HepG2 (cell line): Measurements from ENCODE around the gene ZGRF1. TPM values are rescaled to one million over a fixed set of nuclear protein-coding genes. Genes with fewer than 3 reads are reported as not detected.
A peak's percentile ranks its signal among the peaks of the same experiment; 100 is the strongest.

Source experiments
- ATF1 ChIP-seq: IDR thresholded peaks from 2 replicates; pipeline ENCODE4 v1.6.1; 2016; ENCODE audit warnings: mild to moderate bottlenecking, control low read depth
- CREB1 ChIP-seq, 2 experiments: fragments of 450-650 bp in 1 of 2; IDR thresholded peaks; 2 replicates each; pipeline ENCODE4 v1.6.1; 2016 to 2017; ENCODE audit warnings: control low read depth in 1 of 2, mild to moderate bottlenecking in 1 of 2, missing compliant biosample characterization in 1 of 2, missing genetic modification characterization in 1 of 2
- ELF4 ChIP-seq: sonication (generic); formaldehyde crosslinking; IDR thresholded peaks from 2 replicates; pipeline ENCODE4 v1.5.0; 2020; ENCODE audit warnings: missing genetic modification reagents, mild to moderate bottlenecking, moderate library complexity, borderline replicate concordance
- GPBP1L1 ChIP-seq: sonication (generic); formaldehyde crosslinking; IDR thresholded peaks from 2 replicates; pipeline ENCODE4 v1.5.0; 2020; ENCODE audit warnings: mild to moderate bottlenecking, missing genetic modification reagents
- HDAC2 ChIP-seq: sonication (generic); formaldehyde crosslinking; IDR thresholded peaks from 2 replicates; pipeline ENCODE4 v1.4.0; 2020; ENCODE audit warnings: missing genetic modification reagents
- IRF2 ChIP-seq: IDR thresholded peaks from 2 replicates; pipeline ENCODE4 v1.6.1; 2018; ENCODE audit warnings: missing genetic modification reagents, missing compliant biosample characterization
- KDM6A ChIP-seq: IDR thresholded peaks from 2 replicates; pipeline ENCODE4 v1.6.1; 2016; ENCODE audit warnings: low read depth
- MIXL1 ChIP-seq: IDR thresholded peaks from 2 replicates; pipeline ENCODE4 v1.6.1; 2016
- NFATC3 ChIP-seq: sonication (generic); formaldehyde crosslinking; IDR thresholded peaks from 2 replicates; pipeline ENCODE4 v1.5.1; 2020; ENCODE audit warnings: mild to moderate bottlenecking, missing genetic modification reagents
- PCBP2 ChIP-seq: fragments of 200-400 bp; formaldehyde crosslinking; optimal IDR thresholded peaks from 2 replicates; pipeline ENCODE3; 2018; ENCODE audit warnings: low read length, low read depth; ENCODE audit not compliant: poor library complexity, severe bottlenecking
- PPARG ChIP-seq: conservative IDR thresholded peaks from 2 replicates; pipeline ENCODE4 v1.6.1; 2016; ENCODE audit warnings: missing biosample characterization, missing genetic modification reagents
- RBM39 ChIP-seq: fragments of 200-400 bp; formaldehyde crosslinking; IDR thresholded peaks from one replicate; pipeline ENCODE4 v1.6.1; 2018; ENCODE audit warnings: antibody characterized with exemption, mild to moderate bottlenecking, low read depth, low read length; ENCODE audit not compliant: poor library complexity, severe bottlenecking
- SIX4 ChIP-seq: sonication (generic); formaldehyde crosslinking; IDR thresholded peaks from 2 replicates; pipeline ENCODE4 v1.4.0; 2020; ENCODE audit warnings: missing genetic modification reagents
- TCF7L2 ChIP-seq: IDR thresholded peaks from 2 replicates; pipeline ENCODE4 v1.6.1; 2011; ENCODE audit warnings: mild to moderate bottlenecking, low read depth, low read length, moderate library complexity
- TEAD3 ChIP-seq: optimal IDR thresholded peaks from 2 replicates; pipeline ENCODE3; 2016; ENCODE audit warnings: borderline replicate concordance
- YEATS2 ChIP-seq: sonication (generic); formaldehyde crosslinking; IDR thresholded peaks from 2 replicates; pipeline ENCODE4 v1.4.0; 2020; ENCODE audit warnings: missing genetic modification reagents, borderline replicate concordance
- ZBTB21 ChIP-seq: sonication (generic); formaldehyde crosslinking; IDR thresholded peaks from 2 replicates; pipeline ENCODE4 v1.4.0; 2020; ENCODE audit warnings: missing genetic modification reagents
- ZNF772 ChIP-seq: sonication (generic); formaldehyde crosslinking; IDR thresholded peaks from 2 replicates; pipeline ENCODE4 v1.5.0; 2020; ENCODE audit warnings: mild to moderate bottlenecking, missing genetic modification reagents
- polyA plus RNA-seq, 8 experiments: library from polyadenylated mRNA; depleted of rRNA in 3 of 8; stranded (reverse) in 7 of 8; unstranded in 1 of 8; fragments of >200 nt; fragmentation: Illumina TruSeq in 4 of 8; extraction: Trizol in 4 of 8; gene quantifications; 2 replicates each; pipeline versions ENCODE4 v1.2.1 to v1.2.3, GENCODE V29; 2011 to 2016; ENCODE audit warnings: low read depth in 4 of 8, missing spikeins in 1 of 8, mixed read lengths in 1 of 8; ENCODE audit not compliant: insufficient read depth in 1 of 8
- total RNA-seq, 5 experiments: library from RNA; depleted of rRNA; stranded (reverse); fragments of >200 nt; fragmentation: Illumina TruSeq; extraction: Trizol; gene quantifications; 2 replicates each; pipeline ENCODE4 v1.2.3, GENCODE V29; 2016; ENCODE audit warnings: low read depth in 1 of 5
- TF ChIP-seq, protein P1 (sequence below): sonication (generic); formaldehyde crosslinking; IDR thresholded peaks from 2 replicates; pipeline ENCODE4 v1.4.0; 2020; ENCODE audit warnings: missing genetic modification reagents
- TF ChIP-seq, protein P2 (sequence below): fragments of 450-650 bp; IDR thresholded peaks from 2 replicates; pipeline ENCODE4 v1.6.1; 2016
- TF ChIP-seq, protein P3 (sequence below): sonication (generic); formaldehyde crosslinking; conservative IDR thresholded peaks from 2 replicates; pipeline ENCODE4 v1.4.0; 2020; ENCODE audit warnings: missing genetic modification reagents

ZGRF1 gene
- total and polyA plus RNA-seq, 2 of the 13 experiments (the other 11 are each of a cell fraction or from before 2014, with no cell fraction given): 8.6 to 15.9 TPM

DNA sequence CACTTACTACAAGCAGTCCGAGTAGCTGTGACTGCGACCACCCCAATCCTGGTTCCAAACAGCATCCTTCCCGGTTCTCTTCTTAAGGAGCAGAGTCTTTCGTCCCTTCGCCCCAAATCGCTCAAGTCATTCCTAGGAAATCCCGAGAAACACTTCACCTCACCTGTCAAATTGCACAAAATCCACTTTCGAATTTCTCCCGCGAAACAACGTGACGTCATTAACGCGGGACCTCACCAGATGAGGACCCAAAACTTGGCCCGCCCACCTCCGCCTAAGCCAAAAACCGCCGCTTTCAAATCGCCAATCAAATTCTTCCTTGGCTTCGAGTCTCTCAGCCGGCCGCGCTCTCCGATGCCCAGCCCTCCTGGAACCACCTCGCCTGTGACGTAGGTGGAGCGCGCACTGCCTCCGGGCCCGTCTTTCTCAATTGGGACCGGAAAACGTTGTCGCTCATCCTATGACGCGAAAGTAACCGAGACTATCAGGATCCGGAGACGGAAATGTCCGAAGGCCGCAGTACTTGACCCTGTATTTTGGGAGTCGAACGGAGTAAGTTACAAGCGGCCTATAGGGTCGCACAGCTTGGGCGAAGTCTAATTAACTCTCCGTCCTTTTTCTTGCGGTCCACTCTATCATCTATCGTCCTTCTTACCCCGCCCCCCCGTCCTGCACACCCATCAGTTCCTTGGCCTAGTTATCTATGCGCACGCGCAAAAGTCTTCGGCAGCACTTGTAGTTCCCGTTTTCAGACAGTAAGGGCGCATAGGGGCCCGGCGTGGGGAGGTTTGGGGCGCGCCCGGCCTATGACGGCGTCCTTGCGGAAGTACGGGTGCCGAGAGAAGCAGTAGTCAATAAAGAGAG is at the start of gene ZGRF1, which contains the start of gene LARP7 (continued):
- TF ChIP-seq YEATS2 (CRISPR knock-in tag) (peak; percentile 95), ELF4 (CRISPR knock-in tag) (peak; percentile 96), PCBP2 (no peak), PPARG (CRISPR knock-in tag) (no peak), HDAC2 (CRISPR knock-in tag) (peak; percentile 77), ZBTB21 (peak; percentile 97), ATF1 (CRISPR knock-in tag) (peak; percentile 99), NFATC3 (CRISPR knock-in tag) (no peak), SIX4 (CRISPR knock-in tag) (no peak; the same call in 1 of the 2 replicates), GPBP1L1 (CRISPR knock-in tag) (no peak), IRF2 (peak; percentile 51), MIXL1 (CRISPR knock-in tag) (peak; percentile 21), KDM6A (CRISPR knock-in tag) (no peak), CREB1 (IDR thresholded peaks at IDR 0.05) (peak; percentile 100), CREB1 (CRISPR knock-in tag; IDR thresholded peaks at IDR 0.05) (peak; percentile 99), TEAD3 (CRISPR knock-in tag) (no peak), ZNF772 (CRISPR knock-in tag) (0 out of 2 replicates have a peak, but pooled peaks have one; percentile 57), RBM39 (no peak), TCF7L2 (no peak)
- TF ChIP-seq, protein P1, sequence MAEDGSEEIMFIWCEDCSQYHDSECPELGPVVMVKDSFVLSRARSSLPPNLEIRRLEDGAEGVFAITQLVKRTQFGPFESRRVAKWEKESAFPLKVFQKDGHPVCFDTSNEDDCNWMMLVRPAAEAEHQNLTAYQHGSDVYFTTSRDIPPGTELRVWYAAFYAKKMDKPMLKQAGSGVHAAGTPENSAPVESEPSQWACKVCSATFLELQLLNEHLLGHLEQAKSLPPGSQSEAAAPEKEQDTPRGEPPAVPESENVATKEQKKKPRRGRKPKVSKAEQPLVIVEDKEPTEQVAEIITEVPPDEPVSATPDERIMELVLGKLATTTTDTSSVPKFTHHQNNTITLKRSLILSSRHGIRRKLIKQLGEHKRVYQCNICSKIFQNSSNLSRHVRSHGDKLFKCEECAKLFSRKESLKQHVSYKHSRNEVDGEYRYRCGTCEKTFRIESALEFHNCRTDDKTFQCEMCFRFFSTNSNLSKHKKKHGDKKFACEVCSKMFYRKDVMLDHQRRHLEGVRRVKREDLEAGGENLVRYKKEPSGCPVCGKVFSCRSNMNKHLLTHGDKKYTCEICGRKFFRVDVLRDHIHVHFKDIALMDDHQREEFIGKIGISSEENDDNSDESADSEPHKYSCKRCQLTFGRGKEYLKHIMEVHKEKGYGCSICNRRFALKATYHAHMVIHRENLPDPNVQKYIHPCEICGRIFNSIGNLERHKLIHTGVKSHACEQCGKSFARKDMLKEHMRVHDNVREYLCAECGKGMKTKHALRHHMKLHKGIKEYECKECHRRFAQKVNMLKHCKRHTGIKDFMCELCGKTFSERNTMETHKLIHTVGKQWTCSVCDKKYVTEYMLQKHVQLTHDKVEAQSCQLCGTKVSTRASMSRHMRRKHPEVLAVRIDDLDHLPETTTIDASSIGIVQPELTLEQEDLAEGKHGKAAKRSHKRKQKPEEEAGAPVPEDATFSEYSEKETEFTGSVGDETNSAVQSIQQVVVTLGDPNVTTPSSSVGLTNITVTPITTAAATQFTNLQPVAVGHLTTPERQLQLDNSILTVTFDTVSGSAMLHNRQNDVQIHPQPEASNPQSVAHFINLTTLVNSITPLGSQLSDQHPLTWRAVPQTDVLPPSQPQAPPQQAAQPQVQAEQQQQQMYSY (CRISPR knock-in tag): no peak
- TF ChIP-seq, protein P2, sequence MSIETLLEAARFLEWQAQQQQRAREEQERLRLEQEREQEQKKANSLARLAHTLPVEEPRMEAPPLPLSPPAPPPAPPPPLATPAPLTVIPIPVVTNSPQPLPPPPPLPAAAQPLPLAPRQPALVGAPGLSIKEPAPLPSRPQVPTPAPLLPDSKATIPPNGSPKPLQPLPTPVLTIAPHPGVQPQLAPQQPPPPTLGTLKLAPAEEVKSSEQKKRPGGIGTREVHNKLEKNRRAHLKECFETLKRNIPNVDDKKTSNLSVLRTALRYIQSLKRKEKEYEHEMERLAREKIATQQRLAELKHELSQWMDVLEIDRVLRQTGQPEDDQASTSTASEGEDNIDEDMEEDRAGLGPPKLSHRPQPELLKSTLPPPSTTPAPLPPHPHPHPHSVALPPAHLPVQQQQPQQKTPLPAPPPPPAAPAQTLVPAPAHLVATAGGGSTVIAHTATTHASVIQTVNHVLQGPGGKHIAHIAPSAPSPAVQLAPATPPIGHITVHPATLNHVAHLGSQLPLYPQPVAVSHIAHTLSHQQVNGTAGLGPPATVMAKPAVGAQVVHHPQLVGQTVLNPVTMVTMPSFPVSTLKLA: peak; percentile 38
- TF ChIP-seq, protein P3, sequence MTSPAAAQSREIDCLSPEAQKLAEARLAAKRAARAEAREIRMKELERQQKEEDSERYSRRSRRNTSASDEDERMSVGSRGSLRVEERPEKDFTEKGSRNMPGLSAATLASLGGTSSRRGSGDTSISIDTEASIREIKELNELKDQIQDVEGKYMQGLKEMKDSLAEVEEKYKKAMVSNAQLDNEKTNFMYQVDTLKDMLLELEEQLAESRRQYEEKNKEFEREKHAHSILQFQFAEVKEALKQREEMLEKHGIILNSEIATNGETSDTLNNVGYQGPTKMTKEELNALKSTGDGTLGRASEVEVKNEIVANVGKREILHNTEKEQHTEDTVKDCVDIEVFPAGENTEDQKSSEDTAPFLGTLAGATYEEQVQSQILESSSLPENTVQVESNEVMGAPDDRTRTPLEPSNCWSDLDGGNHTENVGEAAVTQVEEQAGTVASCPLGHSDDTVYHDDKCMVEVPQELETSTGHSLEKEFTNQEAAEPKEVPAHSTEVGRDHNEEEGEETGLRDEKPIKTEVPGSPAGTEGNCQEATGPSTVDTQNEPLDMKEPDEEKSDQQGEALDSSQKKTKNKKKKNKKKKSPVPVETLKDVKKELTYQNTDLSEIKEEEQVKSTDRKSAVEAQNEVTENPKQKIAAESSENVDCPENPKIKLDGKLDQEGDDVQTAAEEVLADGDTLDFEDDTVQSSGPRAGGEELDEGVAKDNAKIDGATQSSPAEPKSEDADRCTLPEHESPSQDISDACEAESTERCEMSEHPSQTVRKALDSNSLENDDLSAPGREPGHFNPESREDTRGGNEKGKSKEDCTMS (CRISPR knock-in tag): no peak
